ENCODE measurements around the gene PSME1. TPM values are rescaled to one million over a fixed set of nuclear protein-coding genes. Genes with fewer than 3 reads are reported as not detected.

The PSME1 gene
- total and polyA plus RNA-seq, 2 of the 13 experiments (the other 11 are each of a cell fraction or from before 2014, with no cell fraction given) = 159 to 608 TPM

- TF ChIP-seq HMG20B (CRISPR knock-in tag; conservative IDR thresholded peaks at IDR 0.05) (peak; percentile 93), ZC3H13 (CRISPR knock-in tag; IDR thresholded peaks at IDR 0.05) (no peak), SMAD3 (CRISPR knock-in tag; IDR thresholded peaks at IDR 0.05) (peak; percentile 97; the same call in 1 of the 2 replicates), IKZF4 (CRISPR knock-in tag; IDR thresholded peaks at IDR 0.05; ENCODE audit: borderline replicate concordance, low read depth, not compliant biosample characterization) (no peak), ZNF142 (CRISPR knock-in tag; IDR thresholded peaks at IDR 0.05) (peak; percentile 45; the same call in 1 of the 2 replicates), ZNF572 (CRISPR knock-in tag; IDR thresholded peaks at IDR 0.05) (peak; percentile 98), ZBTB39 (CRISPR knock-in tag; IDR thresholded peaks at IDR 0.05) (peak; percentile 99), ARID2 (CRISPR knock-in tag; IDR thresholded peaks at IDR 0.05; ENCODE audit: borderline replicate concordance) (peak; percentile 97), ZNF33A (CRISPR knock-in tag; IDR thresholded peaks at IDR 0.05; ENCODE audit: borderline replicate concordance) (no peak), MTA1 (CRISPR knock-in tag; IDR thresholded peaks at IDR 0.05; ENCODE audit: borderline replicate concordance) (peak; percentile 100), ZNF17 (CRISPR knock-in tag; IDR thresholded peaks at IDR 0.05) (0 out of 2 replicates have a peak, but pooled peaks have one; percentile 41), ZFP62 (CRISPR knock-in tag; IDR thresholded peaks at IDR 0.05) (0 out of 2 replicates have a peak, but pooled peaks have one; percentile 68), ZBTB8A (CRISPR knock-in tag; IDR thresholded peaks at IDR 0.05; ENCODE audit: borderline replicate concordance, low read depth) (peak; percentile 85; the same call in 1 of the 2 replicates), TAF15 (IDR thresholded peaks at IDR 0.05; ENCODE audit: low read depth, low read length, poor library complexity, severe bottlenecking) (peak; percentile 100), CBFB (CRISPR knock-in tag; IDR thresholded peaks at IDR 0.05) (peak; percentile 98), ZNF557 (CRISPR knock-in tag; IDR thresholded peaks at IDR 0.05) (peak; percentile 96), ZFAT (CRISPR knock-in tag; conservative IDR thresholded peaks at IDR 0.05) (0 out of 2 replicates have a peak, but pooled peaks have one; percentile 3), TCF12 (IDR thresholded peaks at IDR 0.05) (no peak), TCF12 (CRISPR knock-in tag; IDR thresholded peaks at IDR 0.05) (no peak; the same call in none of the 2 replicates), CCAR2 (optimal IDR thresholded peaks at IDR 0.05; ENCODE audit: low read depth, low read length) (no peak), ZNF639 (CRISPR knock-in tag; conservative IDR thresholded peaks at IDR 0.05) (peak; percentile 97; the same call in 1 of the 2 replicates)
Observed at GRCh38 chr14:24113801-24114531, 22.0 kb upstream of the PSME1 start (continued).

Measured in HepG2 (cell line).